ENCODE data around the gene RCOR2. TPM values are rescaled to one million over a fixed set of nuclear protein-coding genes. Genes with fewer than 3 reads are reported as not detected.

Gene RCOR2
- total and polyA plus RNA-seq, 2 donors = 0.87 to 2.4 TPM

Other genes with a start within 250 kb of the RCOR2 start
- gene ATL3, start 245.8 kb downstream of the RCOR2 start, total RNA-seq = 17.8 TPM
- 18.9 TPM for gene ATL3, start 245.8 kb downstream of the RCOR2 start, polyA plus RNA-seq
- 26.0 TPM for gene RTN3, start 235.7 kb downstream of the RCOR2 start, total RNA-seq
- 57.7 TPM for gene RTN3, start 235.7 kb downstream of the RCOR2 start, polyA plus RNA-seq
- gene ZFTA, start 148.4 kb downstream of the RCOR2 start, total RNA-seq = 15.7 TPM
- 10.3 TPM for gene ZFTA, start 148.4 kb downstream of the RCOR2 start, polyA plus RNA-seq
- 17.5 TPM for gene SPINDOC, start 103.7 kb downstream of the RCOR2 start, total RNA-seq
- gene SPINDOC, start 103.7 kb downstream of the RCOR2 start, polyA plus RNA-seq = 11.7 TPM
- 12.7 TPM for gene MARK2, start 78.1 kb downstream of the RCOR2 start, total RNA-seq
- 17.5 TPM for gene MARK2, start 78.1 kb downstream of the RCOR2 start, polyA plus RNA-seq
- gene NAA40, start 21.8 kb upstream of the RCOR2 start, total RNA-seq = 9.1 TPM
- 18.4 TPM for gene NAA40, start 21.8 kb upstream of the RCOR2 start, polyA plus RNA-seq
- 418 TPM for gene COX8A, start 57.5 kb upstream of the RCOR2 start, total RNA-seq
- gene COX8A, start 57.5 kb upstream of the RCOR2 start, polyA plus RNA-seq = 411 TPM
- 46.7 TPM for gene OTUB1, start 69.3 kb upstream of the RCOR2 start, total RNA-seq
- 83.8 TPM for gene OTUB1, start 69.3 kb upstream of the RCOR2 start, polyA plus RNA-seq
- 0.05 TPM for gene FLRT1, start 118.8 kb upstream of the RCOR2 start, total RNA-seq
- gene FLRT1, start 118.8 kb upstream of the RCOR2 start, polyA plus RNA-seq = 0.07 TPM
- gene MACROD1, start 248.9 kb upstream of the RCOR2 start, total RNA-seq = 16.6 TPM
- gene MACROD1, start 248.9 kb upstream of the RCOR2 start, polyA plus RNA-seq = 9.7 TPM